ENCODE measurements around the gene FBXO17.

Gene FBXO17

DNA sequence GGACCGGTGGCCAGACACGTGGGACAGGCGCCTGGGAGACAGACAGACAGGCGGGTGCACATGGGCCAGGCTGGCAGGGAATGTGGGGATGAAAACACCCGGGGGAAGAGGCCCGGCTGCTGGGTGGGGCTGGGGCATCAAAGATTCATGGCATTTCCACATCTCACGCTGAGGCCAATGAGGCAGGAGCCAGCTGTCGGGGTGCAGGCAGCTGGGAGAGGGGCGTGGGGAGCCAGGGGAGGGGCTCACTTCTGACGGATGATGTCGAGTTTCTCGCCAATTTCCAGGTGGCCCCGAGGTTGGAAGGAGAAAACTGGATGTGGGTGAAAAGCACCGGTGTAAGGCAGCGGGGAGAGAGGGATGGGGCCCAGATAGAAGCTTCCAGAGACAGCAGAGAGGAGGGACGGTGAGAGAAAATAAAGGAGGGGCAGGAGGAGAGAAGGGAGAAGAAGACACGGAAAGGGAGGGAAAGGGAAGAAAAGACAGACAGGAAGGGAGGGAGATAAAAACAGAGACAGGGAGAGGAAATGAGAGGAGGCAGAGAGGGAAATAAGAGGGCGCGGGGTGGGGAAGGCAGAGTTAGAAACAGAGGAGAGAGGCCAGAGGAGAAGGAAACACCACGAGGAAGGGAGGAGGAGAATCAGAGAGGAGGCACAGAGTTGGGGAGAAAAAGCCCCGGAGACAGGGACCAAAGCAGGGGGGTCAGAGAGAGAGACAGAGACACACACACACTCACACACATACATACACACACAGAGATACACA lies 55.5 kb downstream of the FBXO17 start:
- Histone ChIP-seq H3K4me3 (ENCODE audit: low read depth in 1 of 5, low read length in 5 of 5) (no peak overlapping the region), H3K9ac (ENCODE audit: low read length in 5 of 5) (no peak overlapping the region), H3K27me3 (ENCODE audit: control insufficient read depth in 5 of 5, insufficient read depth in 4 of 5, low read length in 5 of 5) (no peaks in the 10 kb centered on the region), H3K4me1 (ENCODE audit: control insufficient read depth in 5 of 5, insufficient read depth in 5 of 5, low read length in 5 of 5) (no peaks in the 10 kb centered on the region), H3K36me3 (ENCODE audit: control insufficient read depth in 5 of 5, insufficient read depth in 5 of 5, low read length in 5 of 5) (peaks cover 0 to 38% (median 25%) of the 10 kb centered on the region in 5 donors), H3K9me3 (ENCODE audit: control insufficient read depth in 5 of 5, low read length in 5 of 5) (no peaks in the 10 kb centered on the region), H3K27ac (ENCODE audit: low read depth, low read length) (no peak overlapping the region)

DNA sequence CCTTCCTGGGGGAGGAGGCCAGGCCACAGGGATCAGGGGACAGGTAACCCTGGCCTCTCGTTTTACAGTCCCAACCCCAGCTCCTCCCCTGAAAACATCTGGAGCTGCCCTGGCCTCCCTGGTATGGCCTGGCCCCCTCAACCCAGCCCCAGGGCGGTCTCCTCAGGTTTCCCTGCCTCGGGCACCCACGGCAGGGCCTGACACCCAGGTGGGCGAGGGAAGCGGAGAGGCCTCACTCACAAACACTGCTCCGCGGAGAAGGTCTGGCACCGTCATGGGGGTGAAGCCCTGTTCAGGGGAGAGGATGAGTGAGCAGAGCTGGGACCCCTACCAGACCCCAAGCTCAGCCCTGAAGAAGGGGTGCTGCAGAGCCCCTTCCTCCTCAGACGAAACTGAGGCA lies 57.0 kb downstream of the FBXO17 start:
- no peaks in the 10 kb centered on the region for H3K9me3 ChIP-seq (ENCODE audit: control insufficient read depth in 5 of 5, low read length in 5 of 5)
- no peak overlapping the region for H3K9ac ChIP-seq (ENCODE audit: low read length in 5 of 5)
- H3K4me1 ChIP-seq (ENCODE audit: control insufficient read depth in 5 of 5, insufficient read depth in 5 of 5, low read length in 5 of 5) = no peaks in the 10 kb centered on the region
- no peak overlapping the region for H3K27ac ChIP-seq (ENCODE audit: low read depth, low read length)
- H3K4me3 ChIP-seq (ENCODE audit: low read depth in 1 of 5, low read length in 5 of 5) = no peak overlapping the region
- H3K27me3 ChIP-seq (ENCODE audit: control insufficient read depth in 5 of 5, insufficient read depth in 4 of 5, low read length in 5 of 5) = no peaks in the 10 kb centered on the region
- H3K36me3 ChIP-seq (ENCODE audit: control insufficient read depth in 5 of 5, insufficient read depth in 5 of 5, low read length in 5 of 5) = peaks cover 0 to 28% (median 15%) of the 10 kb centered on the region in 5 donors

DNA sequence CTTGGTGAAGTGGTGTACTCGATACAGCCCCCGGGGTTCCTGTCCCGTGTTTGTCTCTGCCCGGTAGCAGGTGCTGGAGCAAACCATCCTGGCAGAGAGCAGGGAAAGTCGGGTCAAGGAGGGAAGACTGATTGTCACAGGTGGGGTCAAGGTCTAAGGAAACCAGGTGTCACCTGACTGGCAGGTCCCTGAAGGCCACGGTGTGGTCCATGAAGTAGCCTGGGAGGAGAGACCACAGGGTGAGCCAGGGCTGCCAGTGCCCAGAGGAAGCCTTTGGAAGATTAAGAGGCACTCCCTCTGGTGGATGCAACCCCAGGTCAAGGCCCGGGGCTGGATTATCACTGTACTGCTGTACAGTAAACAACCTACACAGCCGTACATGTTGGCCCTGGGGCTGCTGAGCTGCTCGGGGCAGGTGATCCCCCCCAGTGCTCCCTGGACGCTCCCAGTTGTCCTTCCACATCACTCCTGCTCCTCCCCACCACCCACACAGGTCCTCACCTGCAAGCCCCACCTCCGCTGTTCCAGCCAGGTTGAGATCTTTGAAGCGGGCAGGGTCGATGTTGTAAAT lies 57.5 kb downstream of the FBXO17 start:
- H3K9ac ChIP-seq (ENCODE audit: low read length in 5 of 5) = no peak overlapping the region
- no peaks in the 10 kb centered on the region for H3K9me3 ChIP-seq (ENCODE audit: control insufficient read depth in 5 of 5, low read length in 5 of 5)
- peaks cover 0 to 28% (median 15%) of the 10 kb centered on the region in 5 donors for H3K36me3 ChIP-seq (ENCODE audit: control insufficient read depth in 5 of 5, insufficient read depth in 5 of 5, low read length in 5 of 5)
- H3K27me3 ChIP-seq (ENCODE audit: control insufficient read depth in 5 of 5, insufficient read depth in 4 of 5, low read length in 5 of 5) = no peaks in the 10 kb centered on the region
- H3K4me1 ChIP-seq (ENCODE audit: control insufficient read depth in 5 of 5, insufficient read depth in 5 of 5, low read length in 5 of 5) = no peaks in the 10 kb centered on the region
- H3K4me3 ChIP-seq (ENCODE audit: low read depth in 1 of 5, low read length in 5 of 5) = no peak overlapping the region
- H3K27ac ChIP-seq (ENCODE audit: low read depth, low read length) = no peak overlapping the region

DNA sequence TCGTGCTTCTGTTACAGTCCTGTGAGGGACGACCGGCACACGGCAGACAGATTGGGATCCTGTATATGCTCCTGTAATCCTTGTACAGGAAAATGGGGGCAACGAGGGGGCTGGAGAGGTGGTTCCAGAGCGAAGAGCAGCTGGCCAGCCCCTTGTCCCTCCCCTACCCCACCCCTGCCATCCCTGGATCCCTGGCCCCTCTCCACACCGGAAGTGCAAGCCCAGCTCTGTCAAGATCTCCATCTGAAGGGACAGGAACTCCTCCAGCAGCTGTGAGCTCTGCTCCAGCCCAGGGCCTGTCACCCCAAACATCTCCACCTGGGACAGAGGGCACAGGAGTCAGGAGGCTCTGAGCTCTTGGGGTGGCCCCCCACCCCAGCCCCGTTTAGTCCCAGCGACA lies 58.0 kb downstream of the FBXO17 start:
- H3K4me3 ChIP-seq (ENCODE audit: low read depth in 1 of 5, low read length in 5 of 5) = no peak overlapping the region
- no peak overlapping the region for H3K27ac ChIP-seq (ENCODE audit: low read depth, low read length)
- no peak overlapping the region for H3K9ac ChIP-seq (ENCODE audit: low read length in 5 of 5)
- H3K9me3 ChIP-seq (ENCODE audit: control insufficient read depth in 5 of 5, low read length in 5 of 5) = no peaks in the 10 kb centered on the region
- peaks cover 0 to 26% (median 15%) of the 10 kb centered on the region in 5 donors for H3K36me3 ChIP-seq (ENCODE audit: control insufficient read depth in 5 of 5, insufficient read depth in 5 of 5, low read length in 5 of 5)
- H3K27me3 ChIP-seq (ENCODE audit: control insufficient read depth in 5 of 5, insufficient read depth in 4 of 5, low read length in 5 of 5) = peaks cover 0 to 2% (median 0%) of the 10 kb centered on the region in 5 donors
- no peaks in the 10 kb centered on the region for H3K4me1 ChIP-seq (ENCODE audit: control insufficient read depth in 5 of 5, insufficient read depth in 5 of 5, low read length in 5 of 5)

DNA sequence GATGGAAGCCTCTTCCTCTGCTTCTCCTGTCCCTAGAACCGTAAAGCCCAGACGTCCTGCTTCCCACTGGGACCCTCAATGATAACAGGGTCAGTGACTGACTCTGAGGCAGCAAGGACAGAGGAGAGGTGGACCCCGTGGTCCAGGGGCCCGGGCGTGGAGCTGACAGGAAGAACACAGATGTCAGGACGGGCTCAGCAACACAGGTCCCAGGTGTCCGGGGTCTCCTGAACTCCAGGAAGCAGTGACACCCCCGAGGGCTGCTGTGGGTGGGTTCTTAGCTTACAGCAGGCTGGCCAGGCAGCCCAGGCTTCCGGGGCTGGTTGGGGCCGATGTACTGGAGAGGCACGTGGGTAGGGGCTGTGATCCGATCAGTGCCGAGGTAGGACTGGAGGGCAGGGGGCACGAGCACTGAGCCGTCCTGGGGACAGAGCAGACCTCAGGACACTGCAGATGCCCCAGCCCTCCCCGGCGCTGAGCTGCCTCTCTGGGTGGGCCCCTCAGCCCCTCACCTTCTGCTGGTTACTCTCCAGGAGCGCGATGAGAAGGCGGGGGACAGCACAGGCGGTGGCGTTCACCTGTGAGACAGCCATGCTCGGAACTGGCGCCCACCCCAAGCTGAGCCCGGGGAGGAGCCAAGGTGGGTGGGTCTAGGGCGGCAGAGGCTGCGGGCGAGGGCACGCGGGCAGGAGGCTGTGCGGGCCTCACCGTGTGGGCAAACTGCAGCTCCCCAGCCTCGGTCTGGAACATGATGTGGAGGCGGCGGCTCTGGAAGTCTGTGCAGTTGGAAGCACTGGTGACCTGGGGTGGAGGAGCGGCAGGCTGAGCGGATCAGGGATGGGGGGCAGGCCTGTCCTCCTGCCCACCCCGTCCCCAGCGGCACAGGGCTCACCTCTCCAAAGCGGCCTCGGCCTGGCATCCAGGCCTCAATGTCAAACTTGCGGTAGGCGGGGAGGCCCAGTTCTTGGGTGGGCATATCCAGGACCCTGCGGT lies 59.9 kb downstream of the FBXO17 start:
- Histone ChIP-seq H3K36me3 (ENCODE audit: control insufficient read depth in 5 of 5, insufficient read depth in 5 of 5, low read length in 5 of 5) (peaks cover 0 to 12% (median 5%) of the 10 kb centered on the region in 5 donors), H3K9me3 (ENCODE audit: control insufficient read depth in 5 of 5, low read length in 5 of 5) (no peaks in the 10 kb centered on the region), H3K9ac (ENCODE audit: low read length in 5 of 5) (no peak overlapping the region), H3K4me1 (ENCODE audit: control insufficient read depth in 5 of 5, insufficient read depth in 5 of 5, low read length in 5 of 5) (no peaks in the 10 kb centered on the region), H3K27me3 (ENCODE audit: control insufficient read depth in 5 of 5, insufficient read depth in 4 of 5, low read length in 5 of 5) (peaks cover 6 to 15% (median 9%) of the 10 kb centered on the region in 5 donors), H3K27ac (ENCODE audit: low read depth, low read length) (no peak overlapping the region), H3K4me3 (ENCODE audit: low read depth in 1 of 5, low read length in 5 of 5) (no peak overlapping the region)

DNA sequence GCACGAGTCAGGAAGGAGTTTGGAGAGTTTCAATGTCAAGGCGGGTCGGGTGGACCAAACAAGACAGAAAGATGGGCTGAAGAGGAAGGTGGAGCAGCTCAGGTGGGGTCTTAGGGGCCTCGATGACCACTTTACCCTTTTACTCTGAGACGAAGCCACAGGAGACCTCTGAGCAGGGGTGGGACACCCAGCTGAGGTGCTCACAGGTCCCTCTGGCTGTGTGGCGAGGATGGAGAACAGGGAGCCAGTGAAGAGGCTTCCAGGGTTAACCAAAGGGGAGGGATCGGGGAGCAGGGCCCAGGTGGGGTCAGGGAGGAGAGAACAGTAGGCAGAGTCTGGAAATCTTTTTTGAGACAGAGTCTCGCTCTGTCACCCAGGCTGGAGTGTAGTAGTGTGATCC lies 61.6 kb downstream of the FBXO17 start:
- Histone ChIP-seq H3K36me3 (ENCODE audit: control insufficient read depth in 5 of 5, insufficient read depth in 5 of 5, low read length in 5 of 5) (peaks cover 0 to 15% (median 9%) of the 10 kb centered on the region in 5 donors), H3K9me3 (ENCODE audit: control insufficient read depth in 5 of 5, low read length in 5 of 5) (no peaks in the 10 kb centered on the region), H3K27me3 (ENCODE audit: control insufficient read depth in 5 of 5, insufficient read depth in 4 of 5, low read length in 5 of 5) (peaks cover 6 to 15% (median 9%) of the 10 kb centered on the region in 5 donors), H3K9ac (ENCODE audit: low read length in 5 of 5) (no peak overlapping the region), H3K4me3 (ENCODE audit: low read depth in 1 of 5, low read length in 5 of 5) (no peak overlapping the region), H3K4me1 (ENCODE audit: control insufficient read depth in 5 of 5, insufficient read depth in 5 of 5, low read length in 5 of 5) (no peaks in the 10 kb centered on the region), H3K27ac (ENCODE audit: low read depth, low read length) (no peak overlapping the region)

DNA sequence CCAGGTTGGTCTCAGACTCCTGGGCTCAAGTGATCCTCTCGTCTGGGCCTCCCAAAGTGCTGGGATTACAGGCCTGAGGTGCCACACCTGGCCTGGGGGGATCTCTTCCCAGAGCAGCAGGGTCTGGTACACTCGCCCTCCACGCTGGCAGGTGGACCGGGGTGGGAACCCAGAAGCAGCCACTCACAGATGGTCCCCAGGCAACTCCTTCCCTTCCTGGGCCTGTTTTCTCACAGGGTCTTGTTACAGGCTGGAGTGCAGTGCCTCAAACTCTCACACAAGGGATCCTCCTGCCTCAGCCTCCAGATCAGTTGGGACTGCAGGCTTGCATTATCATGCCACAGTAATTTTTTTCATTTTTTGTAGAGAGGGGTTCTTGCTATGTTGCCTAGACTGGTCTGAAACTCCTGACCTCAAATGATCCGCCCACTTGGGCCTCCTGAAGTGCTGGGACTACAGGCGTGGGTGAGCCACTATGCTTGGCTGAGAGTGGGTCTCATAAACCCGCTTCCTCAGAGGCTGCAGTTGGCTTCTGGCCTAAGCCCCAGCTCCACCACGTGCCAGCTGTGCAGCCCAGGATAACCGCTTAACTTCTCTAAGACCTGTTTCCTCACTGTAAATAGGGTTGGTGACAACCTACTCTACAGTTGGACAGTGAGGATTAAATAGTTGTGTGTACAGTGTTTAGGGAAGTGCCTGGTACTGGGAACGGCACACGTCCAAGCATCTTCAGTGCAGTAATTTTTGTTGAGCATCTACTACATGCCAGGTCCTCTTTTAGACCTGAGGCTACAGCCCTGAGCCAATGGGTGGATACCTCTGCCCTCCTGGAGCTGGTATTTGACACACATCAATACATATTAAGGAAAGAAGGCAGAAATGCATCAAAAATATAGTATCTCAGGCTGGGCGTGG lies 62.7 kb downstream of the FBXO17 start:
- Histone ChIP-seq H3K4me3 (ENCODE audit: low read depth in 1 of 5, low read length in 5 of 5) (no peak overlapping the region), H3K27ac (ENCODE audit: low read depth, low read length) (no peak overlapping the region), H3K36me3 (ENCODE audit: control insufficient read depth in 5 of 5, insufficient read depth in 5 of 5, low read length in 5 of 5) (peaks cover 0 to 24% (median 14%) of the 10 kb centered on the region in 5 donors), H3K27me3 (ENCODE audit: control insufficient read depth in 5 of 5, insufficient read depth in 4 of 5, low read length in 5 of 5) (peaks cover 6 to 15% (median 9%) of the 10 kb centered on the region in 5 donors), H3K9me3 (ENCODE audit: control insufficient read depth in 5 of 5, low read length in 5 of 5) (no peaks in the 10 kb centered on the region), H3K4me1 (ENCODE audit: control insufficient read depth in 5 of 5, insufficient read depth in 5 of 5, low read length in 5 of 5) (no peaks in the 10 kb centered on the region), H3K9ac (ENCODE audit: low read length in 5 of 5) (no peak overlapping the region)

DNA sequence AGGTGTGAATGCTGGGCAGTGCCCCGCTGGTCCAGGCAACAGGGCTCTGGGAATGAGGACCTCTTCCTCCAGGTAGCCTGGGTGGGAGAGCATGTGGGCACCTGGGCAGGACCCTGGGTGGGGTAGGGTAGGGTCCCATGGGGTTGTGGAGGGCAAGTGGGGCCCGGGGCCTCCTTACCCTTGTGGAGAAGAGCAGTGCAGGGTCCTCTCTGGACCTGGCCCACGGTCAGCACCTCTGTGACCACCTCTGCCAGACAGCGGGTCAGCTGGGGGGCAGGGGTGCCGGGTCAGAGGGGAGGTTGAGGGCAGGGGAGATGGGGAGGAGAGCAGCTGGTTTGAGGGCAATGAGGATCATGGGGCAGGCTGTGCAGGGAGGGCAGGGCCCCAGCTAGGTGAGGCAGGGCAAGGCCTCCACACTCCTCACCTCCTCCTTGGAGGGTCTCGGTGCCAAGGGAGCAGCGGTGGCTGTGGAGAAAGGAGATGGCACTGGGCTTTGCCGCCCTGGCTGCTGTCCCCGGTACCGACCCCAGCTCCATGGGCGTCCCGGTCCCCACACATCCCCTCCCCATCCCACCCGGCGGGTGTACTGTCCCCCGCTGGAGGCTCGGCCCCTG lies 64.0 kb downstream of the FBXO17 start:
- Histone ChIP-seq H3K27ac (ENCODE audit: low read depth, low read length) (no peak overlapping the region), H3K4me3 (ENCODE audit: low read depth in 1 of 5, low read length in 5 of 5) (no peak overlapping the region), H3K4me1 (ENCODE audit: control insufficient read depth in 5 of 5, insufficient read depth in 5 of 5, low read length in 5 of 5) (no peaks in the 10 kb centered on the region), H3K9ac (ENCODE audit: low read length in 5 of 5) (no peak overlapping the region), H3K27me3 (ENCODE audit: control insufficient read depth in 5 of 5, insufficient read depth in 4 of 5, low read length in 5 of 5) (peaks cover 6 to 15% (median 9%) of the 10 kb centered on the region in 5 donors), H3K9me3 (ENCODE audit: control insufficient read depth in 5 of 5, low read length in 5 of 5) (no peaks in the 10 kb centered on the region), H3K36me3 (ENCODE audit: control insufficient read depth in 5 of 5, insufficient read depth in 5 of 5, low read length in 5 of 5) (peaks cover 0 to 37% (median 23%) of the 10 kb centered on the region in 5 donors)

DNA sequence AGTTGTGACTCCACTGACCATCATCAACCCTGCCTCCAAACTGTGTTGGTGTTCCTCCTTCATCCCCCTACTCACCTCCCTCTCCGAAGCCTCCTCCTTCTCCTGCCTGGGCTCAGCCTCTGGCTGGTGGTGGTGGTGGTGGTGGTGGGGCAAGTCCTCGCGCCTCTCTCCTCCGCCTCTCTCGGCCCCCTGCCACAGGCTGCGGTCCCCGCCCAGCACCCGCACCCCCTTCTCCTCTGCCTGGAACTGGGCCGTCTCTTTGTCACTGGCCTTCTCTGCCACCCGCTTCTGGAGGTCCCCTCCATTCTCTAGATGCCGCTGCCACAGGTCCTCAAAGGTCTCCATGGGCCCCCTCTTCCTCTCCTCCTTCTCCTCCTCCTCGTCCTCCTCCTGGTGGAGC lies 65.1 kb downstream of the FBXO17 start:
- H3K9me3 ChIP-seq (ENCODE audit: control insufficient read depth in 5 of 5, low read length in 5 of 5) = no peaks in the 10 kb centered on the region
- H3K36me3 ChIP-seq (ENCODE audit: control insufficient read depth in 5 of 5, insufficient read depth in 5 of 5, low read length in 5 of 5) = peaks cover 0 to 39% (median 27%) of the 10 kb centered on the region in 5 donors
- H3K27me3 ChIP-seq (ENCODE audit: control insufficient read depth in 5 of 5, insufficient read depth in 4 of 5, low read length in 5 of 5) = peaks cover 6 to 15% (median 9%) of the 10 kb centered on the region in 5 donors
- H3K27ac ChIP-seq (ENCODE audit: low read depth, low read length) = no peak overlapping the region
- H3K4me1 ChIP-seq (ENCODE audit: control insufficient read depth in 5 of 5, insufficient read depth in 5 of 5, low read length in 5 of 5) = no peaks in the 10 kb centered on the region
- no peak overlapping the region for H3K4me3 ChIP-seq (ENCODE audit: low read depth in 1 of 5, low read length in 5 of 5)
- H3K9ac ChIP-seq (ENCODE audit: low read length in 5 of 5) = no peak overlapping the region

Data from subcutaneous abdominal adipose tissue (tissue), 5 donors.